Heart left ventricle (tissue), 16 donors: ENCODE data around the gene MYOZ3. TPM values are rescaled to one million over a fixed set of nuclear protein-coding genes. Genes with fewer than 3 reads are reported as not detected.

Experiments used
- ATAC-seq, 4 donors: fragments of 200-7000 bp; cut with Tn5 transposase; one replicate each; pipeline ENCODE4 v1.9.1; 2020 to 2022; ENCODE audit warnings: moderate library complexity in 4 of 4, mild to moderate bottlenecking in 3 of 4, moderate number of reproducible peaks in 1 of 4
- DNase-seq, 5 donors: peaks; one replicate each; pipeline ENCODE4 v3.0.0-alpha.2; 2020
- H3K27ac ChIP-seq, 12 donors: fragments of 200-600 bp; sonication (generic) in 4 of 12; one replicate each; pipeline versions ENCODE4 v1.5.0 to v1.8.0; 2016 to 2022; ENCODE audit warnings: mild to moderate bottlenecking in 2 of 12
- H3K27me3 ChIP-seq, 9 donors: fragments of 200-600 bp; sonication (generic) in 2 of 9; one replicate each; pipeline versions ENCODE4 v1.5.1 to v1.8.0; 2016 to 2022; ENCODE audit warnings: mild to moderate bottlenecking in 3 of 9
- H3K36me3 ChIP-seq, 9 donors: fragments of 200-600 bp; sonication (generic) in 2 of 9; one replicate each; pipeline versions ENCODE4 v1.5.0 to v1.8.0; 2018 to 2022; ENCODE audit warnings: mild to moderate bottlenecking in 2 of 9
- H3K4me1 ChIP-seq, 12 donors: fragments of 200-600 bp; sonication (generic) in 4 of 12; one replicate each; pipeline versions ENCODE4 v1.5.0 to v1.8.0; 2016 to 2022; ENCODE audit warnings: mild to moderate bottlenecking in 3 of 12
- H3K4me3 ChIP-seq, 12 donors: fragments of 200-600 bp; sonication (generic) in 4 of 12; one replicate each; pipeline versions ENCODE4 v1.5.0 to v1.8.0; 2017 to 2022; ENCODE audit warnings: mild to moderate bottlenecking in 9 of 12, moderate library complexity in 4 of 12
- H3K9me3 ChIP-seq, 12 donors: fragments of 200-600 bp; sonication (generic) in 4 of 12; one replicate each; pipeline versions ENCODE4 v1.5.0 to v1.8.0; 2016 to 2022; ENCODE audit warnings: mild to moderate bottlenecking in 1 of 12
- POLR2A ChIP-seq, 2 donors: fragments of 450-650 bp; IDR thresholded peaks; one replicate each; pipeline ENCODE4 v1.6.1; 2017; ENCODE audit warnings: antibody characterized with exemption in 2 of 2, mild to moderate bottlenecking in 2 of 2, moderate library complexity in 2 of 2
- WGBS, 4 donors: extraction: QIAGEN DNeasy Blood & Tissue Kit in 2 of 4; methylation state at CpG; one replicate each; pipeline versions ENCODE4 v1.1.5 to v1.1.7; 2013 to 2018; 5-methylcytosine and 5-hydroxymethylcytosine counted together
- intact Hi-C, 10 donors: fragments of 100-400 bp; cut with DNase I; formaldehyde crosslinking; loops; one replicate each; pipeline versions ENCODE4 v1.11.1 to v1.14.2; 2022
- polyA plus RNA-seq, 2 donors: library from polyadenylated mRNA; stranded (reverse); fragments of 200-250 nt; gene quantifications; one replicate each; pipeline ENCODE4 v1.2.3, GENCODE V29; 2013
- total RNA-seq, 9 donors: library from RNA; depleted of rRNA in 2 of 9; stranded (reverse); fragments of >200 nt in 2 of 9; fragmentation: NEBNext Ultra II Directional in 3 of 9; extraction: Animal tissue kit (Norgen Biotek cat#: 25700) in 3 of 9; gene quantifications; one replicate each; pipeline versions ENCODE4 v1.1.0 to v1.2.4, GENCODE V29; 2016 to 2023
- TF ChIP-seq, protein P1 (sequence below), 12 donors: fragments of 200-600 bp; sonication (generic) in 4 of 12; IDR thresholded peaks; one replicate each; pipeline versions ENCODE4 v1.5.0 to v1.8.0; 2018 to 2022; ENCODE audit warnings: antibody characterized with exemption in 12 of 12, mild to moderate bottlenecking in 5 of 12
- donor health status: ischemic (EF 13 %, LVEDD 7.1; RV severe dilation, severe dysfunction).
- donor health status: healthy with polysubstance abuse.
- donor health status: DM: no; HTN: yes; CAD: no.
- donor health status: DM: no; HTN: no; CAD: no.
- donor health status: ischemic (EF 25% LVEDD 6.9; RV normal size, moderate dysfunction).
- donor health status: ischemic (EF 25% LVEDD 5.7; RV mildly dilated, moderate dysfunction).
- donor health status: healthy.
- donor health status: DM: yes; HTN: yes; CAD: no.
- donor health status: ischemic (EF 35%, LVEDD 5.7; RV mildly dilated, moderate dysfunction).
- donor health status: nonischemic (EF 11% LVEDD 7.7; RV severe dilation, severe dysfunction).
- donor health status: DM: yes; HTN: yes; CAD: no.
- donor health status: PGD.
- donor health status: ischemic (EF 29% LVEDD 5.4; RV normal size, mild dysfunction).
- donor health status: nonischemic (EF 23%, LVEDD 6.1; RV moderate dilation, normal function).

MYOZ3 gene
- total and polyA plus RNA-seq, 11 donors, result 1.2 to 10.2 (median 4.6) TPM

DNA sequence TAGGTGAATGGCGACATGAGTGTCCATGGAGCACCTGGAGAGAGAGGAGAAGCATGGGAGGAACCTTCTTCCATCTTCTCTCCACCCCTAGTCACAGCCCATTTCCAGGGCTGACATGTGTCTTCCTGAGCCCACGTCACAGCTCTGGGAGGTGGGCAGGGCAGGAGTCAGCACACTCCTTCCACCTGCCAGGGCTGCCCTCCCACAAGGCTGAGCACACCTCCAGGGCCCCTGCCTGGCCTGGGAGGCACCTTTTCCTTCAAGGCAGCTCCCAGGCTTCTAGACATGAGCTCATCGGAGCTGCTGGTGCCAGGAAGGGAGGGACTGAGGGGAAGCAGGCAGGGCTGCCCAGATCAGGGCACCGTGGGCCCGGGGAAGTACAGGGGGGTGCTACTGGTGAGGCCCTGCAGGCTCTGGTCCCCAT lies 34.2 kb upstream of the MYOZ3 start:
- whole genome bisulfite sequencing, 4 donors, result 20 to 33% (median 27%) methylated on average over 5 of the region's 5 CpGs
- peak overlapping the region; percentile 93 to 100 (median 99) for H3K27ac ChIP-seq
- peaks cover 0 to 18% (median 3%) of the 10 kb centered on the region in 9 donors for H3K36me3 ChIP-seq
- no peaks in the 10 kb centered on the region for H3K9me3 ChIP-seq
- peak; percentile 2 to 43 (median 32) for ATAC-seq
- intact Hi-C loops, result loop anchor here in 3 of 10 donors (2.0 to 5.0 kb wide), 4 partner anchors 14 to 36 kb away; partner anchors contain the start of gene SYNPO (in 1 of the 3)
- peak; percentile 61 to 85 (median 70) for DNase-seq
- H3K4me3 ChIP-seq, result peak overlapping the region; percentile 52 to 99 (median 92)
- TF ChIP-seq, protein P1, sequence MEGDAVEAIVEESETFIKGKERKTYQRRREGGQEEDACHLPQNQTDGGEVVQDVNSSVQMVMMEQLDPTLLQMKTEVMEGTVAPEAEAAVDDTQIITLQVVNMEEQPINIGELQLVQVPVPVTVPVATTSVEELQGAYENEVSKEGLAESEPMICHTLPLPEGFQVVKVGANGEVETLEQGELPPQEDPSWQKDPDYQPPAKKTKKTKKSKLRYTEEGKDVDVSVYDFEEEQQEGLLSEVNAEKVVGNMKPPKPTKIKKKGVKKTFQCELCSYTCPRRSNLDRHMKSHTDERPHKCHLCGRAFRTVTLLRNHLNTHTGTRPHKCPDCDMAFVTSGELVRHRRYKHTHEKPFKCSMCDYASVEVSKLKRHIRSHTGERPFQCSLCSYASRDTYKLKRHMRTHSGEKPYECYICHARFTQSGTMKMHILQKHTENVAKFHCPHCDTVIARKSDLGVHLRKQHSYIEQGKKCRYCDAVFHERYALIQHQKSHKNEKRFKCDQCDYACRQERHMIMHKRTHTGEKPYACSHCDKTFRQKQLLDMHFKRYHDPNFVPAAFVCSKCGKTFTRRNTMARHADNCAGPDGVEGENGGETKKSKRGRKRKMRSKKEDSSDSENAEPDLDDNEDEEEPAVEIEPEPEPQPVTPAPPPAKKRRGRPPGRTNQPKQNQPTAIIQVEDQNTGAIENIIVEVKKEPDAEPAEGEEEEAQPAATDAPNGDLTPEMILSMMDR (IDR thresholded peaks at IDR 0.05), result no peak
- peak in 1 of 2 donors; percentile 36 for TF ChIP-seq POLR2A (IDR thresholded peaks at IDR 0.05)
- H3K4me1 ChIP-seq, result peaks cover 15 to 93% (median 81%) of the 10 kb centered on the region in 12 donors
- H3K27me3 ChIP-seq, result peaks cover 0 to 10% (median 0%) of the 10 kb centered on the region in 9 donors

DNA sequence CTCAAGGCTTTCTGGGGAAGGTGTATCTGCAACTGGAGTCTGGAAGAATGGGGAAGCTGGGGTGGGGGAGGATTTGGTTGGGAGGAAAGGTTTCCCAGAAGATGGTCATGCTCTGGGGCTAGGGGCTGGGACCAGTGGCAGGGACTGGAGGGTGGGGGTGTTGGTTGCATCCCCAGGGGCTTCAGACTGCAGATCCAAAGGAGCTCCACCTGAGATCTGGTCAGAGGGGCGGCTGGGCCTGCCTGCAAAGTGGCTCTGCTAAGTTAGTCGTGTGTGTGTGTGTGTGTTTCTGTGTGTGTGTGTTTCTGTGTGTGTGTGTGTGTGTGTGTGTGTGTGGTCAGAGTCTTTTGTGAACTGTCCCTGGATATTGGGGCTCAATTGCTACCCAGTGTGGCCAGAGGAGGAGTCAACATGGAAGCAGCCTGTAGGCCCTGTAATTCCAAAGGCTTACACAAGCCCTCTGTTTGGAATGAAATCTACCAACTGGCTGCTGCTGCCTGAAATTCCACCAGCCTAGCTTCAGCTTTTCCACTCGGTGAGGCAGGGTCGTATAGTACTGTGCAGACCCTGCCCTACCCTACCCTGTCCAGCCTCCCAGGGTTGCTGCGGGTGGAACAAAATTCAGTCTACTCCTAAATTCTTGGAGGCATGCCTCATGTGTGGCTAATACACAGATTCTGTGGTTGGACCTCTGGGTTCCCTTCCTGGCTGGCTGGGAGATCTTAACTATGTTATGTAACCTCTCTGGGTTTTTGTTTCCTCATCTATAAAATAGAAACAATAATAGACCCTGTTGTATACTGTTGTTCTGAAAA lies 33.1 kb upstream of the MYOZ3 start:
- Histone ChIP-seq H3K4me3 (peak overlapping the region in 9 of 12 donors; percentile 74 to 99 (median 94)), H3K27me3 (peaks cover 0 to 10% (median 0%) of the 10 kb centered on the region in 9 donors), H3K27ac (peak overlapping the region; percentile 93 to 100 (median 99)), H3K4me1 (peaks cover 19 to 94% (median 81%) of the 10 kb centered on the region in 12 donors), H3K36me3 (peaks cover 0 to 19% (median 4%) of the 10 kb centered on the region in 9 donors), H3K9me3 (no peaks in the 10 kb centered on the region)
- intact Hi-C loops, result loop anchor here in 3 of 10 donors (2.0 to 5.0 kb wide), 4 partner anchors 13 to 37 kb away; partner anchors contain the start of gene SYNPO (in 1 of the 3)
- DNase-seq (peak in 2 of 5 donors; percentile 25 to 36), ATAC-seq (no peak)
- TF ChIP-seq, protein P1 (IDR thresholded peaks at IDR 0.05), result no peak
- no peak for TF ChIP-seq POLR2A (IDR thresholded peaks at IDR 0.05)
- WGBS, 4 donors, result 45 to 49% (median 46%) methylated on average over 5 of the region's 5 CpGs

DNA sequence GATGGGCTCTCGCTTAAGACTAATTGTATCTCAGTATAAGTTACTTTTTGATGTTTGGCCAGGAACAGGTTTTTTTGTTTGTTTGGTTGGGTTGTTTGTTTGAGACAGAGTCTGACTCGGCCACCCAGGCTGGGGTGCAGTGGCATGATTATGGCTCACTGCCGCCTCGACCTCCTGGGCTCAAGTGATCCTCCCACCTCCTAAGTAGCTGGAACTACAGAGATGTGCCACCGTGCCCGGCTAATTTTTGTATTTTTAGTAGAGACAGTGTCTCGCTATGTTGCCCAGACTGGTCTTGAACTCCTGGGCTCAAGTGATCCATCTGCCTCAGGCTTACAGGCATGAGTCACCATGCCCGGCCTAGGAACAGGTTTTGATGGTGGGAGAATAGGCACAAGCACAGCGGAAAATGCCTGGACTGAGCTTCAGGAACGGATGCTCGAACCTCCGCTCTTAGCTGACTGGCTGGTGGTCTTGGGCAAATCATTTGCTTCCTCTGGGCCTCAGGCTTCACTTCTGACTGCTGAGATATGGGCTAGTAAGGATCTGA lies 32.0 kb upstream of the MYOZ3 start:
- no peak for ATAC-seq
- 74 to 81% (median 79%) methylated on average over 12 of the region's 12 CpGs for WGBS, 4 donors
- H3K4me3 ChIP-seq, result peak overlapping the region in 2 of 12 donors; percentile 32 to 94
- intact Hi-C loops, result loop anchor here in 1 of 10 donors (5.0 kb wide), 1 partner anchor 37 kb away; no protein-coding TSS in a partner anchor
- no peak for DNase-seq
- TF ChIP-seq, protein P1 (IDR thresholded peaks at IDR 0.05), result no peak
- no peak for TF ChIP-seq POLR2A (IDR thresholded peaks at IDR 0.05)
- H3K9me3 ChIP-seq, result no peaks in the 10 kb centered on the region
- H3K27ac ChIP-seq, result peak overlapping the region; percentile 33 to 100 (median 98)
- H3K27me3 ChIP-seq, result peaks cover 0 to 10% (median 0%) of the 10 kb centered on the region in 9 donors
- peaks cover 0 to 26% (median 4%) of the 10 kb centered on the region in 9 donors for H3K36me3 ChIP-seq
- H3K4me1 ChIP-seq, result peaks cover 14 to 90% (median 75%) of the 10 kb centered on the region in 12 donors
